Stimulated activated CD4-positive, alpha-beta T cell treated with anti-CD3 and anti-CD28 coated beads, TNF-alpha, amount 100 ng/mL, for 4 hours (primary cell): ENCODE results near the gene UAP1L1.
A peak's percentile ranks its signal among the peaks of the same experiment; 100 is the strongest.
"Not testable (repeated sequence)": the region's sequence is repeated elsewhere in the genome, so short reads cannot be mapped to it uniquely, and the experiment has no call there.

Experiments used
- DNase-seq, 3 experiments: peaks; one replicate each; pipeline ENCODE4 v3.0.0-alpha.2; 2020; ENCODE audit warnings: low read depth in 3 of 3

Gene UAP1L1

GRCh38 chr9:137114220-137114612 is 36.9 kb downstream of the UAP1L1 start:
- DNase-seq, result no peak

DNA sequence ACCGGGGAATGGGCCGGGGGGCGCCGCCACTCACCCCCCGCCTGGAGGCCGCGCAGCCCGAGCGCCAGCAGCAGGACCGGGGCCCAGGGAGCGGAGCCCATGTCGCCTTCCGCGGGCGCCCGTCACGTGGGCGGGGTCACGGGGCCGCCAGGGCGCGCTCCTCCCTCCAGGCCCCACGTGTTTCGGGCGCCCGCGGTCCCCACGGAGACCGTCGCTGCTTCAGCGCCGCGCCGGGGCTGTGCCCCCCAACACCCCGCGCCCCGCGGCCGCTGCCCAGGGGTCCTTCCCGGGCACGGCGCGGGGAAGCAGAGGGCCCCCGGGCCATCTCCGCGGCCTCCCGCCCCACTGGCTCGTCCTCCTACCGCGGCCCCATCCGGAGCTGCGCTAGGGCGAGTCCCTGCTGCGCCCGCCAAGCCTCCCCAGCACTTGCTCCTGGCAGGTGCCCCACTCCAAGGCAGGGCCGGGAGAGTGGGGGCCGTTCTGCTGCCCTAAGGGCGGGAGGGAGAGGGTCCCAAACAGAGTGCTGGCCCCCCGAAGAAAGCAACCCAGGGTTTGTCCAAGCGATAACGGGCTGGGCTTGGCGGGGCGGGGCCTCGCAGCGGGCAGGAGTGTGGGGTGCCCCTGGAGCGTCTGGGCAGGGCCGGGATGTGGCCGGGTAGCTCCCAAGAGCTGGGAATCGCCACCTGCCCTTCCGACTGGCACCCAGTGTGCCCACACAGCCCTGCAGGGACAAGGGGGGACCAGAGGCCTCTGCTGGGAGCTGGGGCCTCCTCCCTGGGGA is 37.5 kb downstream of the UAP1L1 start, which contains the start of gene DPP7:
Gene DPP7, minus strand, starts transcription at position 121 of the 781 bp plus-strand sequence. Its CDS starts 20 bp downstream, at position 101.
- DNase-seq, result peak; percentile 64 to 72 (median 66)

GRCh38 chr9:137115394-137116026 is 38.2 kb downstream of the UAP1L1 start:
- DNase-seq, result no peak

- no peak for DNase-seq
These were observed 38.8 kb downstream of the UAP1L1 start for GRCh38 chr9:137116027-137116507.

- no peak for DNase-seq
These were observed 39.4 kb downstream of the UAP1L1 start for GRCh38 chr9:137116728-137117127.

DNA sequence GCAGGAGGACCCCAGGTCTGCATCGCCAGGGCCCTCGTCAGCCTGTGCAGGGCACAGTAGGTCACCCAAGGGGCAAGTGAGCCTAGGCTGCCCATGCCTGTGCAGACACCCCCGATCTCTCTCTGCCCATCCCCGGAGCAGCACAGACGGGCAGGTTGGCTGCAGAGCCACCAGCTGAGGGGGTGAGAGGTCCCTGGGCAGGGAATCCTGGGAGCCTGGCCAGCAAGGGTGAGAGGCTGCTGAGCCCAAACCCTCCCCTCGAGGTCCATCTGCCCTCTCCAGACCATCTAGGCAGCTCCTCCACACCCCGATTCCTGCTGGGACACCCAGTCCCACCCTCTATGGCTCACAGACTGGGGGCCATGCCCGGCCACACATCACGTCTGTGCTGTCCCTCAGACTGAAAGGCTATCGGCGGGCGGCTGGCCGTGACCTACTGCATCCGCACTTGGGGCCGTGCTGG is 40.0 kb downstream of the UAP1L1 start:
- no peak for DNase-seq

DNA sequence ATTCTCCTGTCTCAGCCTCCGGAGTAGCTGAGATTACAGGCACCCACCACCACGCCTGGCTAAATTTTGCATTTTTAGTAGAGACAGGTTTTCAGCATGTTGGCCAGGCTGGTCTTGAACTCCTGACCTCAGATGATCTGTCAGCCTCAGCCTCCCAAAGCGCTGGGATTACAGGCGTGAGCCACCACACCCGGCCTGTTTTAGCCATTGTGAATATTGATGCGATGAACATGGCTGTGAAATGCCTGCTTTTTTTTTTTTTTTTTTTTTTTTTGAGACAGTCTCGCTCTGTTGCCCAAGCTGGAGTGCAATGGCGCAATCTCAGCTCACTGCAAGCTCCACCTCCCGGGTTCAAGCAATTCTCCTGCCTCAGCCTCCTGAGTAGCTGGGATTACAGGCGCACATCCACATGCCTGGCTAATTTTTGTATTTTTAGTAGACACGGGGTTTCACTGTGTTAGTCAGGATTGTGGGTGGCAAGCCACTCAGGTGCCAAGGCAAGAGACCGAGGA is 40.8 kb downstream of the UAP1L1 start:
- DNase-seq, result not testable (repeated sequence)

DNA sequence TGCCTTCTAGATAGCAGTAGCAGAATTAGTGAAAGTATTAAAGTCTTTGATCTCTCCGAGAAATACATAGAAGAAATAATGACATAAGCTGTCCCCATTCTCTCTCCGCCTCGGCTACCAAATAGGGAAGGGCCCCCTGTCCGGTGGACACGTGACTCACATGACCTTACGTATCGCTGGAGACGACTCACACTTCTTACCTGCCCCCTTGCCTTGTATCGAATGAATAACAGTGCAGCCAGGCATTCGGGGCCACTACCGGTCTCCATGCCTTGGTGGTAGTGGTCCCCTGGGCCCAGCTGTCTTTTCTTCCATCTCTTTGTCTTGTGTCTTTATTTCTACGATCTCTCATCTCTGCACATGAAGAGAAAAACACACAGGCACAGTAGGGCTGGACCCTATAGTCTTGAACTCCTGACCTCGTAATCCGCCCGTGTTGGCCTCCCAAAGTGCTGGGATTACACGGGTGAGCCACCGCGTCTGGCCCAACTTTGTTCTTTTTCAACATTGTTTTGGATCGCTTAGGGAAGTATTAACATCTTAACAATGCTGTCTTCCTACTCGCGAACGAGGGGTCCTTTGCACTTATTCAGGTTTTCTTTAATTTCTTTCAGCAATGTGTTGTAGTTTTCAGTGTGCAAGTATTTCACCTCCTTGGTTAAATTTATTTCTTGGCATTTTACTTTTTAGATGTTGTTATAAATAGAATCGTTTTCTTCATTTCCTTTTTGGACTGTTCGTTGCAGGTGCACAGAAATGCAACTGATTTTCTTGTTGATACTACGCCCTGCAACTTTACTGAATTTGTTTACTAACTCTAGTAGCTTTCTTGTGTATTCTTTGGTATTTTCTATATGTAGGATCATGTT is 44.8 kb downstream of the UAP1L1 start:
- DNase-seq, result not testable (repeated sequence)

GRCh38 chr9:137122796-137123467 is 45.6 kb downstream of the UAP1L1 start:
- DNase-seq, result not testable (repeated sequence)

DNA sequence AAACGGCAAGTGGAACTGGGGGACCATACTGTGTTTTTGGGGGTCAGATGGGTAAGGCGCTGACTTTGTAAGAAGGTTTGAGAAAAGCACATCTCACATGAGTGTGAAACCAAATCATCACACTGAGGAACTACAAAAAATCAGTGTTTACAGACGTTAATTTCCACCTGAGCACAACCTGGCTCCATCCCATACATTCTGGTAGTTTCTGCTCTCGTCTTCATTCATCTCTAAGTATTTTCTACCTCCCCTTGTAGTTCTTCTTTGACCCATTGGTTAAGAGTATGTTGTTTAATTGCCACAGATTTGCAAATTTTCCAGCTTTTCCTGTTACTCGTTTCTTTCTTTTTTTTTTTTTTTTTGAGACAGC is 46.1 kb downstream of the UAP1L1 start:
- DNase-seq, result no peak

DNA sequence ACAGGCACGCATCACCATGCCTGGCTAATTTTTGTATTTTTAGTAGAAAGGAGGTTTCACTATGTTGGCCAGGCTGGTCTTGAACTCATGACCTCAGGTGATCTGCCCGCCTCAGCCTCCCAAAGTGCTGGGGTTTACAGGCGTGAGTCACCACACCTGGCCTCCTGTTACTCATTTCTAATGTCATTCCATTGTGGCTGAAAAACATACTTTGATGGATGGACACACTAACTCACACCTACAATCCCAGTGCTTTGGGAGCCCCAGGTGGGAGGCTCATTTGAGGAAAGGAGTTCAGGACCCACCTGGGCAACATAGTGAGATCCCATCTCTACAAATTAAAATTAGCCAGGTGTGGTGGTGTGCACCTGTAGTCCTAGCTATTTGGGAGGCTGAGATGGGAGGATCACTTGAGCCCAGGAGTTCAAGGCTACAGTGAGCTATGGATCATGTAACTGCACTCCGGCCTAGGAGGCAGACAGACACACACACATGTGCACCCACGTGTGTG is 46.7 kb downstream of the UAP1L1 start:
- not testable (repeated sequence) for DNase-seq

DNA sequence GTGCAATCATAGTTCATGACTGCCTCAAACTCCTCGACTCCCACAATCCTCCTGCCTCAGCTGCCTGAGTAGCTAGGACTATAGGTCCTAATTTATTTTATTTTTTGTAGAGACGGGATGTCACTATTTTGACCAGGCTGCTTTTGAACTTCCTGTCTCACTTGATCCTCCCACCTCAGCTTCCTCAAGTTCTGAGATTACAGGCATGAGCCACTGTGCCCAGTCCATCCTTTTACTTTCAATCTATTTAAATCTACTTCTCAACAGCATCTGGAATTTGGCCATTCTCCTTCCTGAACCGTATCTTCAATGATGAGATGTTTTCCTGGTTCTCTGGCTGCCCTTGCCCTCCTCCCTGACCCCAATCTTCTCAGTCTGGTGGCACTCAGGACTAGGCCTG is 49.5 kb downstream of the UAP1L1 start:
- DNase-seq, result no peak

DNA sequence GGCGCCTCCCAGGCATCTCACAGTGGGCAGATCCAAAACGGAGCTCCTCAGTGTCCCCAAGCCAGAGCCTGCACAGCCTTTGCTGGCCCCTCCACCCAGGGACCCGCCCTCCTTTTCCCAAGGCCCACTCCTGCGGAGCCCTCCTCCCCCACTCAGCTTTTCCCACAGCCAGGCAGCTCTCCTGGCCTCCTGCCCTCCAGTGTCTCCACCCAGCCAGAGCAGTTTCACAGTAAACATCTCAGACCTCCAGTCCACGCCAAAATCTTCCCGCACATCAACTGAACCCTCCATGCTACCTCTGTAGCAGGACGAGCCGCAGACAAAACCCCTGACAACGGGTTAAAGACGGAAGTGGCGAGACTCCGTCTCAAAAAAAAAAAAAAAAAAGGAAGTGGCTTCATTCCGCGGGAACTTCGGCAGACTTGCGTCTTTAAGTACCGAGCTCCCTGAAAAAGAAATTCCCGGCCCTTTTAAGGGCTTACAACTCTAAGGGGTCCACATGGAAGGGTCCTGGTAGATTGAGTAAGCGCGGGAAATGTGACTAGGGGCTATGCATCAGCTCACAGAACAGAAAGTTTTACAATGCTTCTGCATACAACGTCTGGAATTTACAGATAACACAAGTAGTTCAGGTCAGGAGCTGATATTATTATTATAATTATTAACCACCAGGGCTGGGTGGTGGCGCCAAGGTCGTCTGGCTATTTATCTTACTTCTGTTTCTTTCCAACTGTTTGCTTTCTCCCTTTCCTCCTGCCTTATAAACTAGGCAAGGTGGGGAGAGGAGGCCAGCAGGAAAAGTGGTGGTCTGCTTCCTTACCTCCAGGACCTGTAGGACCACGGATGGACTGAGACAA is 50.2 kb downstream of the UAP1L1 start:
- no peak for DNase-seq

GRCh38 chr9:137128158-137128861 is 51.0 kb downstream of the UAP1L1 start:
- DNase-seq, result no peak

- no peak for DNase-seq
These were observed 51.6 kb downstream of the UAP1L1 start for GRCh38 chr9:137128862-137129455.

DNA sequence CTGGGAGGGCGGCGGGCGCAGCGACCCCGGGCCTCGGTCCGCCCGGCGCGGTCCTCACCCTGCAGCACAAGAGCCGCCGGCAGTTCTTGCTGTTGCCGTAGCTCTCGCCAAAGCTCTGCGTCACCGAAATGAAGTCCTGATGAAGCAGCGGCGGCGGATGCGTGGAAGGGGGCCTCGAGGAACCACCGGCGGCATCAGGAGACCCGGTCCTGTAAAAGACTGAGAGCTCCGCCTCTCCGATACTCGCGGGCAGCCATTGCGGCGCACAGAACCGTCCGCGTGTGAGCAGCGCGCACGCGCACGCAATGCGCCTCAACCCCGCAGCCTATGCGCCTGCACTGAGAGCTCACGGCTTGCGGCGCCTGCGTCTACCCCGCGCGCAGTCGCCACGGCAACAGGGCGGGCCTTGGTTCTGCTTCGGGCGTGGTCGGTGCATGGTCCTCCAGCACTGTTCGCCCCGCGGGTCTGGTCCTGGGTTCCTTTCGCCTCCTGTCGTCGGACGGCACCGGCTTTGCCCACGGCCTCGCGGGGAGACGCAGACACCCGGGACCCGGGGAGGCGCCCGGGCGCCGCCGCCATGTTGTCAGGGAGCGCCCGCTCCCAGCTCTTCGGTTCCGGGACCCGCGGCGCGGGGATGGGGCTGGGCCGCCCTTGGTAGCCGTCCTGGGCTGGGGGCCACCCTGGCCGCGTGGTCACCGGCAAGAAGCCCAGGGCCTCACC is 52.3 kb downstream of the UAP1L1 start:
- peak; percentile 78 to 83 (median 78) for DNase-seq

DNA sequence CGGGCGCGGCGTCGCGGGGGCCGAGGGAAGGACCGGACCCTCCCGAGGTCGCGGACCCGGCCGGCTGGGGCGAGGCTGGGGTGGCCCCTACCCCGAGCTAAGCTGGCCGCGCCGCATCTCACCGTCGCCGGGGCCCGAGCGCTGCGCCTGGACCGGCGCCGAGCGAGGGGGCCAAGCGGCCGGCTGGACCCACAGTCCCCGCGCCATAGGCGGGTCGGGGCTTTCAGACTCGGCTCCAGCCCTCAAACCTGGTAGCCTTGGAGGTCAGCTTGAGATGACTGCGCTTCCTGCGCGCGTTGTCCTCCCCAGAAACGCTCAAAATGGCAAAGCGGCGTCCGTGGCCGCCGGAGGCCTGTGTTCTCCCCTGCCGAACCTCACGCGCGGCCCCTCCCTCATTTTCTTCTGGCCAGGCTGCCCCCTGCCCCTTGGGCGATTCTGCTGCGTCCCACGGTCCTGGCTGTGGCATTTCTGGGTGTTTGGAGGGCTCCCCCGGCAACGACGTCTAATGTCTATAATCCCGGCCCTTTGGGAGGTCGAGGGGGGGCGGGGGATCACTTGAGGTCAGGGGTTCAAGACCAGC is 52.9 kb downstream of the UAP1L1 start:
- no peak for DNase-seq
